GM12864 (cell line): ENCODE results near the gene FBXO3.

Experiments
- DNase-seq: peaks from one replicate; pipeline ENCODE4 v3.0.0-alpha.2; 2011; ENCODE audit warnings: low read depth
- H3K4me3 ChIP-seq: 2 replicates; pipeline ENCODE4 v1.5.1; 2011; ENCODE audit warnings: mild to moderate bottlenecking, low read depth, low read length, control low read depth
- CTCF ChIP-seq: IDR thresholded peaks from 2 replicates; pipeline ENCODE4 v1.5.1; 2011; ENCODE audit warnings: low read depth, mild to moderate bottlenecking, moderate library complexity, low read length, control low read depth, inconsistent platforms; ENCODE audit errors: missing control alignments

The FBXO3 gene

GRCh38 chr11:33778675-33779074, 4.4 kb upstream of the FBXO3 start:
- no peak for DNase-seq
- TF ChIP-seq CTCF = no peak
- H3K4me3 ChIP-seq = no peak overlapping the region

- no peak overlapping the region for H3K4me3 ChIP-seq
- no peak for DNase-seq
- no peak for TF ChIP-seq CTCF
Observed at GRCh38 chr11:33777906-33778305, 3.6 kb upstream of the FBXO3 start.

GRCh38 chr11:33775832-33776470, 1.6 kb upstream of the FBXO3 start:
- no peak for DNase-seq
- H3K4me3 ChIP-seq = no peak overlapping the region
- TF ChIP-seq CTCF = no peak

GRCh38 chr11:33775467-33775807, 1.1 kb upstream of the FBXO3 start:
- no peak for DNase-seq
- H3K4me3 ChIP-seq = no peak overlapping the region
- no peak for TF ChIP-seq CTCF

GRCh38 chr11:33774736-33775466, 581 bp upstream of the FBXO3 start:
- TF ChIP-seq CTCF = no peak
- DNase-seq = no peak
- peak overlapping the region; percentile 69 for H3K4me3 ChIP-seq

- no peak for DNase-seq
- peak overlapping the region; percentile 69 for H3K4me3 ChIP-seq
- TF ChIP-seq CTCF = no peak
Observed at GRCh38 chr11:33773404-33773986, 825 bp downstream of the FBXO3 start.
